Activated CD4-positive, alpha-beta T cell treated with anti-CD3 and anti-CD28 coated beads for 36 hours (primary cell): ENCODE results near the gene UNC45B. TPM values are rescaled to one million over a fixed set of nuclear protein-coding genes. Genes with fewer than 3 reads are reported as not detected.

Experiments
- ATAC-seq: fragments of 200-7000 bp; cut with Tn5 transposase; one replicate; pipeline ENCODE4 v1.10.0; 2021; ENCODE audit warnings: mild to moderate bottlenecking, moderate library complexity
- CTCF ChIA-PET: fragments of 350-600 bp; sonication (Branson Sonifier 250); formaldehyde crosslinking; loops from one replicate; lab custom pipeline; 2021; ENCODE audit warnings: antibody characterized with exemption; lab: Charles Lee
- POLR2A ChIA-PET: fragments of 350-600 bp; sonication (Branson Sonifier 250); formaldehyde crosslinking; loops from one replicate; lab custom pipeline; 2021; ENCODE audit warnings: antibody characterized with exemption, inconsistent platforms; lab: Charles Lee
- DNase-seq: peaks from one replicate; pipeline ENCODE4 v3.0.0-alpha.2; 2020
- H3K27ac Mint-ChIP-seq: one replicate; pipeline ENCODE4 v1.8.0; 2021; ENCODE audit warnings: mixed read lengths
- H3K27me3 Mint-ChIP-seq: one replicate; pipeline ENCODE4 v1.8.0; 2021; ENCODE audit warnings: mixed read lengths
- H3K36me3 Mint-ChIP-seq: one replicate; pipeline ENCODE4 v1.8.0; 2021; ENCODE audit warnings: low read depth, mixed read lengths
- H3K4me1 Mint-ChIP-seq: one replicate; pipeline ENCODE4 v1.8.0; 2021; ENCODE audit warnings: mixed read lengths
- H3K4me3 Mint-ChIP-seq: one replicate; pipeline ENCODE4 v1.8.0; 2021; ENCODE audit warnings: mild to moderate bottlenecking, moderate library complexity, mixed read lengths
- H3K9me3 Mint-ChIP-seq: one replicate; pipeline ENCODE4 v1.8.0; 2021; ENCODE audit warnings: low read depth, mixed read lengths
- intact Hi-C, 2 experiments: fragments of 100-400 bp; cut with DNase I in 1 of 2; cut with micrococcal nuclease in 1 of 2; formaldehyde crosslinking; loops; one replicate each; pipeline versions ENCODE4 v1.14.2 to v1.15.1; 2022 to 2024; cut with DNase I, micrococcal nuclease
- total RNA-seq, 2 experiments: library from RNA; stranded (reverse); gene quantifications; one replicate each; pipeline ENCODE4 v1.2.3, GENCODE V29; 2021

UNC45B gene
- total RNA-seq, 2 experiments from 2014 or later, result 0.07 TPM; not detected in 1

DNA sequence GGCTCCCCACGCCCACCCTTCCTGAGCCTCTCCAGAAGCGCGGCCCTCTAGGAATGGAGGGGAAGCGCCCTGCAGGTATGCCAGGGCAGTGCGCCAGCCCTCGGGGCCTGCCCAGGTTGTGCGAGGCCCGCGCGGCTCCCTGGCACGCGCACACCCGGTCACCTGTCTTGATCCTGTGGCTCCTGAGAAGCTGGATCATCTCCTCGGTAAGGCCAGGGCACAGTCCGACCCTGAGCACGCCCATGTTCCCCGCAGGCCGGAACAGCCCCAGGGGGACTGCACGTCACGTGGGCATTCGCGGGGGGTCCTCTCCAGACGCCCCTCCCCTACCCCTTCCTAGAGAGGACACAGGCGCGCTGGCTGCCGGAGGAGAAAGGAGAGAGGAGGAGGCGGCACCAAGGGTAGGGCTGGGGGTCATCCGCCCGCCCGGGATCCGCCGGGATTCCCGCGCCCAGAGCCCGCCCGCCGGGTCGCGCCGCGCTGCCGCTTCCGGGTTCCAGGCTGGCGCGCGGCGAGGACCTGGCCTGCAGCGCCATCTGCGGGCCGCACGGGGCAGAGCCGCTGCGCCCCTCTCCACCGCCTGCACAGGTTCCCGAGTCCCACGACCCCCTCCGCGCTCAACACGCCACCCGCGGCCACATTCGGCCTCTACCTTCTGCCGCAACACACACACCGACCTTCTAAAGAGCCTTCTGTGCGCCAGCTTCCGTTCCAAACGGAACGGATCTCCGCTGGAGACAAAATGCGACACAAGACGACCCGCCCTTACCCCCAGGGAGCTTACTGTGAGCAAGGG is 28.0 kb upstream of the UNC45B start, which contains the start of gene RAD51D:
RAD51D (minus strand) TSS at position 491 of the 796 bp plus-strand sequence; CDS start at position 244, 247 bp downstream.
- ChIA-PET CTCF (interaction anchor here (0.5 to 3.7 kb wide), 47 partner anchors 8 to 740 kb away, joined by 3 to 28 read pairs (median 4); partner anchors contain the start of gene LIG3), POLR2A (interaction anchor here (0.5 to 1.2 kb wide), 11 partner anchors 9 to 709 kb away, joined by 3 to 10 read pairs (median 4); partner anchors contain the start of genes LIG3 and NLE1)
- intact Hi-C loops, result loop anchor here (1.0 to 5.0 kb wide), 11 partner anchors 30 to 919 kb away; partner anchors contain the start of genes CCT6B (in 1 of the 2), LIG3 (in 1 of the 2) and ZNF830 (in 1 of the 2)
- H3K36me3 Mint-ChIP-seq, result peaks cover 23% of the 10 kb centered on the region
- peak within 1 kb of the TSS; percentile 92 for H3K27ac Mint-ChIP-seq
- peaks cover 33% of the 10 kb centered on the region for H3K4me1 Mint-ChIP-seq
- peak; percentile 88 for ATAC-seq
- DNase-seq, result peak; percentile 90
- H3K27me3 Mint-ChIP-seq, result no peaks in the 10 kb centered on the region
- H3K4me3 Mint-ChIP-seq, result peak within 1 kb of the TSS; percentile 85
- H3K9me3 Mint-ChIP-seq, result no peaks in the 10 kb centered on the region

DNA sequence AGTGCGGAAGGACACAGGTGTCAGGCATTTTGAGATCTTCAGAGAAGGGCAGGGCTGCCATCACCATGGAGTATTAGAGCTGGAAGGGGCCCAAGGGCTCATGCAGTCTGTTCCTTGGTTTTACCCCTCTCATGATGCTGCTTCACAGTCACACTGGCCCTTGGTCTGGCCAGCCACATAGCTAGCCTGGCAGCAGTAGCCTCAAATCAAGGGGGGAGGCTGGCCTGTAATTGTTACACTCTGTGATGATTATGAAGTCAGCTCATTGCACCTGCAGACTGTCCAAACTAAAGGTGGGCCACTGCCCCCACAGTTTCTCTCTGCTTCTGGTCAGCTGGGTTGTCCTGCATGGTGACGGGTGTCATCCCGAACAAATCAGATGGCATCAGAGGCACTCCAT is 26.3 kb upstream of the UNC45B start, which contains the start of gene FNDC8:
FNDC8 (plus strand) TSS at position 301 of the 400 bp plus-strand sequence; CDS start at position 380, 79 bp downstream.
- Mint-ChIP-seq H3K36me3 (peaks cover 10% of the 10 kb centered on the region), H3K27me3 (no peaks in the 10 kb centered on the region), H3K9me3 (no peaks in the 10 kb centered on the region), H3K27ac (no peak within 1 kb of the TSS), H3K4me1 (peaks cover 29% of the 10 kb centered on the region), H3K4me3 (no peak within 1 kb of the TSS)
- ChIA-PET POLR2A (no interaction called here), CTCF (interaction anchor here (0.6 to 1.8 kb wide), 2 partner anchors 423 to 577 kb away, joined by 3 to 4 read pairs; no protein-coding TSS in a partner anchor)
- no peak for DNase-seq
- ATAC-seq, result no peak
- intact Hi-C loops, result no loop called here

DNA sequence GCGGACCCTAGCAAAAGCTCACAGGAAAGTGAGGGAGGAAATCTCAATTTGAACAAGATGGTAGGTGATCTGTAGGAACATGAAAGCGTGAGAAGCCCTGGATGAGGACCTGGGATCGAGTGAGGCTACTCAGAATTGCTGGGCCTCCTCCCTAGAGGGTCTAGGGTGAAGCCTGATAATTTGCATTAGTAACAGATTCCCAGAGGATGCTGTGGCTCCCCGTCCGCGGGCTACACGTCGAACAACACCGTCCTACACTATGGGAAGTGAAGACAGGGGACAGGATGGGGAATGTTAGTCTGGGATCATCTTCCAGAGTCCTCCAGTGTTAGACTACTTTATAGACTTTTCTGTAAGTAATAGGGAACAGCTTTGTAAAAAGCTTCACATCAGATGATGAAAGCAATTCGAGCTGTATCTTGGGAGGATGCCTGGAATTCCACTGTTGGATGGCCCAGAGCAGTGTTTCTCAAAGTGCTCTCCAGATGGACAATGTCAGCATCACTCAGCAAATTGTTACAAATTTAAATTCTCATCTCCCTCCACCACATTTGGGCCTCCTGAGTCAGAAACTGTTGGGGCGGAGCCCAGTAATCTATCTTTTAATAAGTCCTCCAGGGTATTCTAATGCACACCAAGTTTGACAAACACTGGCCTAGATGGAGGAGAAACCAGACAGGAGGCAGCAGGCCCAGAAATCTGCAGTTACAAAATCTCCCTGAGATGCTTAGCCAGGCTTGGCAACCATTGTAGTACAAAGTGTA is 19.7 kb upstream of the UNC45B start:
- no peak overlapping the region for H3K4me3 Mint-ChIP-seq
- H3K9me3 Mint-ChIP-seq, result no peaks in the 10 kb centered on the region
- intact Hi-C loops, result no loop called here
- no peaks in the 10 kb centered on the region for H3K4me1 Mint-ChIP-seq
- DNase-seq (no peak), ATAC-seq (no peak)
- no peaks in the 10 kb centered on the region for H3K27me3 Mint-ChIP-seq
- H3K36me3 Mint-ChIP-seq, result peaks cover 13% of the 10 kb centered on the region
- ChIA-PET CTCF (interaction anchor here (0.7 to 1.2 kb wide), 2 partner anchors 8 to 45 kb away, joined by 3 to 5 read pairs; partner anchors contain the start of gene RAD51D), POLR2A (interaction anchor here (1.0 kb wide), 1 partner anchor 9 kb away, joined by 3 read pairs; the partner anchor contains the start of gene RAD51D)
- no peak overlapping the region for H3K27ac Mint-ChIP-seq

DNA sequence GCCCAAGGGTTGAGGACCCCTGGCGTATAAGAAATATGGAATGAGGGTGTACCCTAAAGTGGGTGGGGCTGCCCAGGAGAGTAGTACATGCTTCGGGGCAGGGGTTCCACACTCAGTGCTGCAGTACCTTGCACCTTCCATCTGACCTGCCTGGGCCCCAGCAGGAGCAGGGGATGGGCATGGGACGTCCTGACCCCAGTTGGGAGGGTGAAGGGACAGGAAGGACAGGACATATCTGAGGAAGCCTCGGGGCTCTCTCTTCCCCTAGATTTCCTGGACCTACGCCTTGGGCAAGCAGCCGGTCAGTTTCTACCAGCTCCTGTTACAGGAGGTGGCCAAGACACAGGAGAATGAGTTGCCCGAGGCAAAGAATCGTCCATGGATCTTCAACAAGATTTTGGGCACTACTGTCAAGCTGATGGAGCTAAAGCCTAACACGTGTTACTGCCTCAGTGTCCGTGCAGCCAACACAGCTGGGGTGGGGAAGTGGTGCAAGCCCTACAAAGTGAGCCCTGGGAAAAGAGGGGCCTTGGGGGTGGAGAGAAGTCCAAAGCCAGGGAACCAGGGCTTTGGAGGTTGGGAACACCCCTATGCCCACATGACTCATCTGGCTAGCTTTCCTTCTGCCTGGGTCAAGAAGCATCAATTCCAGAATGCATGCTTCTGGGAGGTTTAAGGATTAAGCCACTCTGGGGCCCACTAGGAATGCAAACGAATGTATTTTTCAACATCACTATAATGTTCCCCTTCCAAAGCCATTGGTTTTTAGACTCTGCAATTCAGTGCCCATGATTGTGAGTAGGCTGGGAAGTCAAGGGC is 18.3 kb upstream of the UNC45B start:
- H3K27me3 Mint-ChIP-seq, result no peaks in the 10 kb centered on the region
- ChIA-PET CTCF (interaction anchor here (0.6 to 1.9 kb wide), 3 partner anchors 9 to 104 kb away, joined by 3 to 13 read pairs (median 5); partner anchors contain the start of gene RAD51D), POLR2A (no interaction called here)
- no peak for DNase-seq
- peaks cover 25% of the 10 kb centered on the region for H3K36me3 Mint-ChIP-seq
- H3K4me1 Mint-ChIP-seq, result no peaks in the 10 kb centered on the region
- no peak overlapping the region for H3K4me3 Mint-ChIP-seq
- no peak overlapping the region for H3K27ac Mint-ChIP-seq
- ATAC-seq, result no peak
- H3K9me3 Mint-ChIP-seq, result no peaks in the 10 kb centered on the region
- intact Hi-C loops, result no loop called here

DNA sequence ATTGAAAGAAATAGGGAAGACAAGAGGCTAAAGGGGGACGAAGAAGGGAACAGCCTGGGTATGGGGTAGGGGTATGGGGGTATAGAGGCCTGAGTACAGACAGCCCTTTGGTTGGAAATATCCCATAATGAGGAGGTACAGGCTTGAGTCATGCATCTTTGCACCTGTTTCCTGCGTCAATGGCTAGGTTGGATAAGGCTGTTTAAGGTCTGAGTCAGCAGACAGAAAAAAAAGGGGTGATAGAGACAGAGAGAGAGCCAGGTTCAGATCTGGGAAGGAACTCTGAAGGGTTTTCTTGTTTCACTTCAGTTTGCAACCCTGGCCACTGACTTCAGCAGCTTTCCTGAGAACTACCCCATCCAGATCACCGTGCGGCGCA is 17.7 kb upstream of the UNC45B start:
- ChIA-PET POLR2A (interaction anchor here (0.6 to 1.2 kb wide), 3 partner anchors 9 to 52 kb away, joined by 3 to 10 read pairs (median 4); no protein-coding TSS in a partner anchor), CTCF (interaction anchor here (1.9 kb wide), 1 partner anchor 10 kb away, joined by 13 read pairs; the partner anchor contains the start of gene RAD51D)
- Mint-ChIP-seq H3K27me3 (no peaks in the 10 kb centered on the region), H3K36me3 (peaks cover 29% of the 10 kb centered on the region), H3K27ac (no peak overlapping the region), H3K9me3 (no peaks in the 10 kb centered on the region), H3K4me3 (no peak overlapping the region), H3K4me1 (no peaks in the 10 kb centered on the region)
- intact Hi-C loops, result no loop called here
- no peak for DNase-seq
- peak; percentile 52 for ATAC-seq

DNA sequence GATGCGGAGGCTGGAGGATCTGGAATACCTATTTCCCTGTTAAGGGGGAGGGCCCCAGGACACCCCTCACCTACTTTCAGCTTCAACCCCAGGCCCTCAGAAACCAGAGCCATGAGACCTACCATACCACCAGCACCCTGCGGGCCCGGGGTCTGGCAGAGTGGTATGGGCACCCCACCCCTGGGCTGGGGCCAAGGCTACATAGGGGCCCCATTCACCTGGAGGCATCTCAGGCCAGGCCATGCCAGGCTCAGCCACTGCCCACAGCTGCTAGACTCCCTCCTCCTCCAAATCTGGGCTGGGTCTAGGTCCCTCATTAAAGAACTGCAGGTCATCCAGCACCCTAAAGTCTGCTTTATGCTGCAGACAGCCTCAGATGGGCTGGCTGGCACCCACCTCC is 17.2 kb upstream of the UNC45B start:
- intact Hi-C loops, result no loop called here
- ATAC-seq, result no peak
- ChIA-PET POLR2A (interaction anchor here (0.6 to 1.2 kb wide), 4 partner anchors 9 to 77 kb away, joined by 3 to 10 read pairs (median 4); no protein-coding TSS in a partner anchor), CTCF (interaction anchor here (1.1 to 1.9 kb wide), 3 partner anchors 10 to 11 kb away, joined by 3 to 13 read pairs (median 4); partner anchors contain the start of gene RAD51D)
- Mint-ChIP-seq H3K4me1 (no peaks in the 10 kb centered on the region), H3K36me3 (peaks cover 29% of the 10 kb centered on the region), H3K4me3 (no peak overlapping the region), H3K27ac (no peak overlapping the region), H3K9me3 (no peaks in the 10 kb centered on the region), H3K27me3 (no peaks in the 10 kb centered on the region)
- DNase-seq, result no peak

DNA sequence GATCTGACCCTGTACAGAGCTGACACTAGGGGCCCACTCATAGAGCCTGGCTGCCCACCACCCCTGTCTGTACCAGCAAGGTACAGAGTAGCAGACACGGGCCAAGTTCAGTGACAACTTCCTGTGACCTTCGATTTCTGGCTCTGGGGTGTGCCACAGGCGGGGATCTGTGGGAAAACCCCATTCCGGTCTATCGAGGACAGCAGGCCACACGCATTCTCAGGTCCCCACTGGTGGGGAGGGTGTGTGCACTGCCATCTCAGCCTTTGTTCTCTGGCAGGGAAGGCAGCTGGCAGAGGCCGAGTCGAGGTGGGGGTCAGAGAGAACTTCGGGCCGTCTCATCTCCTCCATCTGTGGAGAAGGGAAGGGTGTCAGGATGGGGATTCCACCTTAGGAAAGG is 15.5 kb upstream of the UNC45B start:
- Mint-ChIP-seq H3K27ac (no peak overlapping the region), H3K9me3 (no peaks in the 10 kb centered on the region), H3K27me3 (no peaks in the 10 kb centered on the region), H3K4me3 (no peak overlapping the region), H3K36me3 (peaks cover 42% of the 10 kb centered on the region), H3K4me1 (no peaks in the 10 kb centered on the region)
- intact Hi-C loops, result no loop called here
- no peak for DNase-seq
- CTCF ChIA-PET, result no interaction called here
- ATAC-seq, result no peak
- POLR2A ChIA-PET, result no interaction called here

DNA sequence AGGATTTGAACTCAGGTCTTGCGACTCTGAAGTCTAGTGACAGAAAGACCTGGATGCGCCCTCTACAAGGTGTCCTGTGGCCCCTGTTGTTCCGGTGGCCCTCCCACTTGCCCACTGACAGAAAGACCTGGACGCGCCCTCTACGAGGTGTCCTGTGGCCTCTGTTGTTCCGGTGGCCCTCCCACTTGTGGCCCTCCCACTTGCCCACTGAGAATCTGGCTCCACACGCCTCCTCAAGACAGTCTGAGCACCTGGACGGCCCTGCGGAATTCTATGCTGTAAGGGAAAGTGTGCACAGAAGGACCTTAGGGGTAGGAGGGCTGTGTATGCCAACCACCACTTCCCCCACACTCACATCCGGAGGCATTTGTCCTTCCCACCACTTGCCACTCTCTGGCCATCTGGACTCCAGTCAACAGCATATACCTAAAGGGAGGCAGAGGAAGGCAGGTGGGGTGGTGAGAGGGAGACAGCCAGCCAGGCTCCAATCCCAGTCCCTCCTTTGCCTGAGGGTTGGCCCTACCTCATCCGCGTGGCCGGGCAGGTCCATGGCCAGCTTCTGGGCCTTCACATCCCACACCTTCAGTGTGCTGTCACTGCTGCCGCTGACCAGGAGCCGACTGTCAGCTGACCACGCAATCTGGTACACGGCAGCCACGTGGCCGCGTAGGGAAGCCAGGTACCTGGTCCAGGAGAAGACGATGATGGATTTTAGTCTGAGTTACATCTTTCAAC is 14.6 kb upstream of the UNC45B start:
- no peaks in the 10 kb centered on the region for H3K4me1 Mint-ChIP-seq
- POLR2A ChIA-PET, result no interaction called here
- no peaks in the 10 kb centered on the region for H3K9me3 Mint-ChIP-seq
- CTCF ChIA-PET, result interaction anchor here (0.9 kb wide), 1 partner anchor 9 kb away, joined by 3 read pairs; no protein-coding TSS in a partner anchor
- intact Hi-C loops, result no loop called here
- DNase-seq (no peak), ATAC-seq (no peak)
- no peak overlapping the region for H3K27ac Mint-ChIP-seq
- no peaks in the 10 kb centered on the region for H3K27me3 Mint-ChIP-seq
- H3K4me3 Mint-ChIP-seq, result no peak overlapping the region
- peaks cover 45% of the 10 kb centered on the region for H3K36me3 Mint-ChIP-seq

DNA sequence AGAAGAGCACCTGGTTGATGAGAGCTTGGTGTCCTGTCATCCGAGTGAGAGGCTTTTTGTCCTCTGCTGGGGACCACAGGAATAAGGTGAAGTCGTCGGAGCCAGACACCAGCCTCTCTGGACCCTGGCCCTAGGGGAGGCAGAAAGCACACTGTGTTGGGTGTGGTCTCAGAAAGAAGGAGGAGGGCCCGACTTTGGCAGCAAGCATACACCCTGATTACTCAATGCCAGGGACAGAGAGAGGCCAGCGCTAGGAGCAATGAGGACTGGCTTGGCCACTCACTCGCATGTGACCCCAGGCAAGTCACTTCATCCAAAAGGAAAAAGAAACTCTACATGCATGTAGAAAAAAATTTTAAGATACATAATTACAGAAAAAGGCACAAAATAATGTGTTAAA is 12.3 kb upstream of the UNC45B start:
- DNase-seq, result no peak
- Mint-ChIP-seq H3K27me3 (no peaks in the 10 kb centered on the region), H3K9me3 (no peaks in the 10 kb centered on the region), H3K4me1 (peaks cover 3% of the 10 kb centered on the region), H3K4me3 (no peak overlapping the region), H3K36me3 (peaks cover 59% of the 10 kb centered on the region), H3K27ac (no peak overlapping the region)
- CTCF ChIA-PET, result no interaction called here
- POLR2A ChIA-PET, result no interaction called here
- ATAC-seq, result no peak
- intact Hi-C loops, result no loop called here

DNA sequence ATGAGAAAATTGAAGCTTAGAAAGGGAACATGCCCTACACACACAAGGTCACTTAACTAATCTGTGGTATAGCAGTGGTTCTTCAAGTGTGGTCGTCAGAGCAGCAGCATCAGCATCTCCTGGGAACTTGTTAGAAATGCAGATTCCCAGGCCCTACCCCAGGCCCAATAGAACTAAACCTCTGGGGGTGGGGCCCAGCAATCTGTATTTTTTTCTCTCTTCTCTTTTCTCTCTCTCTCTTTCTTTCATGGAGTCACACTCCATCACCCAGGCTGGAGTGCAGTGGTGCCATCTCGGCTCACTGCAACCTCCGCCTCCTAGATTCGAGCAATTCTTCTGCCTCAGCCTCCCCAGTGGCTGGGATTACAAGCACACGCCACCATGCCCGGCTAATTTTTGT is 9.4 kb upstream of the UNC45B start:
- peaks cover 52% of the 10 kb centered on the region for H3K36me3 Mint-ChIP-seq
- ATAC-seq, result no peak

More for the DNA sequence above, 9.4 kb upstream of the UNC45B start:
- H3K27ac Mint-ChIP-seq, result no peak overlapping the region
- ChIA-PET CTCF (interaction anchor here (0.9 kb wide), 1 partner anchor 47 kb away, joined by 3 read pairs; no protein-coding TSS in a partner anchor), POLR2A (no interaction called here)
- no peak for DNase-seq
- no peak overlapping the region for H3K4me3 Mint-ChIP-seq
- H3K9me3 Mint-ChIP-seq, result no peaks in the 10 kb centered on the region
- H3K4me1 Mint-ChIP-seq, result peaks cover 11% of the 10 kb centered on the region
- no peaks in the 10 kb centered on the region for H3K27me3 Mint-ChIP-seq
- intact Hi-C loops, result no loop called here
